CD14-positive monocyte (primary cell): ENCODE results near the gene DHCR7. TPM values are rescaled to one million over a fixed set of nuclear protein-coding genes. Genes with fewer than 3 reads are reported as not detected.

Source experiments
- DNase-seq, 3 donors: peaks; one replicate each; pipeline ENCODE4 v3.0.0-alpha.2; 2011 to 2022
- H2AFZ ChIP-seq: 2 replicates; pipeline ENCODE4 v1.6.0; 2012; ENCODE audit warnings: mild to moderate bottlenecking, low read depth, low read length, inconsistent platforms; ENCODE audit not compliant: insufficient read depth, poor library complexity, severe bottlenecking
- H3K27ac ChIP-seq, 2 donors: 1 replicate in 1 of 2; 2 replicates in 1 of 2; pipeline ENCODE4 v1.5.1; 2012 to 2013; ENCODE audit warnings: low read length in 2 of 2, control low read depth in 1 of 2, inconsistent platforms in 1 of 2, low read depth in 1 of 2, mild to moderate bottlenecking in 1 of 2
- H3K27me3 ChIP-seq, 2 donors: one replicate each; pipeline versions ENCODE4 v1.6.0 to v1.6.1; 2011 to 2013; ENCODE audit warnings: low read length in 2 of 2; ENCODE audit not compliant: control insufficient read depth in 2 of 2, insufficient read depth in 2 of 2
- H3K36me3 ChIP-seq, 2 donors: replicated peaks in 1 of 2; 1 replicate in 1 of 2; 2 replicates in 1 of 2; pipeline versions ENCODE4 v1.5.1 to v1.6.1; 2012 to 2013; ENCODE audit warnings: low read length in 2 of 2, control low read depth in 1 of 2, inconsistent platforms in 1 of 2, mild to moderate bottlenecking in 1 of 2; ENCODE audit not compliant: insufficient read depth in 2 of 2, control insufficient read depth in 1 of 2
- H3K4me1 ChIP-seq, 2 donors: 1 replicate in 1 of 2; 2 replicates in 1 of 2; pipeline versions ENCODE4 v1.5.1 to v1.6.1; 2012 to 2013; ENCODE audit warnings: low read length in 2 of 2, control low read depth in 1 of 2, inconsistent platforms in 1 of 2, mild to moderate bottlenecking in 1 of 2, moderate library complexity in 1 of 2; ENCODE audit not compliant: insufficient read depth in 2 of 2, control insufficient read depth in 1 of 2
- H3K4me2 ChIP-seq: replicated peaks from 2 replicates; pipeline ENCODE3; 2012; ENCODE audit warnings: low read length, moderate library complexity, mild to moderate bottlenecking; ENCODE audit not compliant: poor library complexity, severe bottlenecking; ENCODE audit errors: extremely low read depth
- H3K4me3 ChIP-seq, 3 experiments: fragments of 200-600 bp in 1 of 3; sonication (generic) in 1 of 3; replicated peaks in 1 of 3; 1 replicate in 2 of 3; 2 replicates in 1 of 3; pipeline ENCODE4 v1.5.1; 2011 to 2013; ENCODE audit warnings: low read length in 3 of 3, mild to moderate bottlenecking in 3 of 3, control low read depth in 2 of 3, low read depth in 2 of 3, inconsistent platforms in 1 of 3, moderate library complexity in 1 of 3
- H3K79me2 ChIP-seq: 2 replicates; pipeline ENCODE4 v1.6.0; 2012; ENCODE audit warnings: mild to moderate bottlenecking, control low read depth, inconsistent platforms, low read length, moderate library complexity; ENCODE audit not compliant: insufficient read depth
- H3K9ac ChIP-seq: 2 replicates; pipeline ENCODE4 v1.6.0; 2017; ENCODE audit warnings: low read length, mild to moderate bottlenecking; ENCODE audit not compliant: insufficient read depth, poor library complexity, severe bottlenecking
- H3K9me3 ChIP-seq, 2 donors: replicated peaks in 1 of 2; 1 replicate in 1 of 2; 2 replicates in 1 of 2; pipeline versions ENCODE4 v1.5.1 to v1.6.1; 2012 to 2013; ENCODE audit warnings: low read length in 2 of 2, control low read depth in 1 of 2; ENCODE audit not compliant: control insufficient read depth in 1 of 2, insufficient read depth in 1 of 2
- H4K20me1 ChIP-seq: 2 replicates; pipeline ENCODE4 v1.6.0; 2012; ENCODE audit warnings: mild to moderate bottlenecking, low read length, control low read depth, moderate library complexity; ENCODE audit not compliant: insufficient read depth
- H3K27ac Mint-ChIP-seq, 7 donors: one replicate each; pipeline ENCODE4 v1.8.0; 2020; ENCODE audit warnings: mild to moderate bottlenecking in 7 of 7, mixed read lengths in 7 of 7, moderate library complexity in 6 of 7, inconsistent platforms in 2 of 7
- H3K27me3 Mint-ChIP-seq, 3 donors: one replicate each; pipeline ENCODE4 v1.8.0; 2021 to 2022; ENCODE audit warnings: low read depth in 3 of 3, mild to moderate bottlenecking in 3 of 3, mixed read lengths in 3 of 3, moderate library complexity in 3 of 3, inconsistent platforms in 1 of 3
- H3K36me3 Mint-ChIP-seq, 2 donors: one replicate each; pipeline ENCODE4 v1.8.0; 2020; ENCODE audit warnings: mixed read lengths in 2 of 2, inconsistent platforms in 1 of 2, mild to moderate bottlenecking in 1 of 2
- H3K4me1 Mint-ChIP-seq: one replicate; pipeline ENCODE4 v1.8.0; 2020; ENCODE audit warnings: mild to moderate bottlenecking, mixed read lengths
- H3K4me3 Mint-ChIP-seq, 2 donors: one replicate each; pipeline ENCODE4 v1.8.0; 2020; ENCODE audit warnings: mild to moderate bottlenecking in 2 of 2, mixed read lengths in 2 of 2, moderate library complexity in 1 of 2
- H3K9me3 Mint-ChIP-seq, 7 donors: one replicate each; pipeline ENCODE4 v1.8.0; 2020 to 2022; ENCODE audit warnings: mixed read lengths in 7 of 7, mild to moderate bottlenecking in 6 of 7, moderate library complexity in 6 of 7, inconsistent platforms in 2 of 7
- CTCF ChIP-seq: fragments of 200-600 bp; IDR thresholded peaks from one replicate; pipeline ENCODE4 v1.8.0; 2022; ENCODE audit warnings: antibody characterized with exemption, mild to moderate bottlenecking
- WGBS: methylation state at CpG from one replicate; pipeline ENCODE4 v1.1.5; 2013; ENCODE audit warnings: missing lambda C conversion rate; ENCODE audit not compliant: insufficient coverage; 5-methylcytosine and 5-hydroxymethylcytosine counted together
- intact Hi-C, 2 donors: fragments of 100-400 bp; cut with micrococcal nuclease; formaldehyde crosslinking; loops; one replicate each; pipeline versions ENCODE4 v1.15.0 to v1.15.1; 2023
- polyA plus RNA-seq, 3 donors: library from polyadenylated mRNA; depleted of rRNA in 1 of 3; unstranded in 2 of 3; stranded (reverse) in 1 of 3; fragments of 300-500 nt in 2 of 3; fragments of >200 nt in 1 of 3; fragmentation: Illumina TruSeq in 2 of 3; gene quantifications; 1 replicate in 2 of 3; 2 replicates in 1 of 3; pipeline ENCODE4 v1.2.3, GENCODE V29; 2012 to 2021

The DHCR7 gene
- polyA plus RNA-seq, 3 donors: 2.2 to 3.9 (median 2.2) TPM

- no peak overlapping the region for H3K4me2 ChIP-seq
- H3K27ac ChIP-seq: no peak overlapping the region
- H3K27me3 Mint-ChIP-seq: peaks cover 0 to 3% (median 3%) of the 10 kb centered on the region in 3 donors
- H3K27ac Mint-ChIP-seq: peak overlapping the region in 1 of 7 donors; percentile 48
- H2AFZ ChIP-seq: no peak overlapping the region
- H3K27me3 ChIP-seq: no peaks in the 10 kb centered on the region
- TF ChIP-seq CTCF: no peak
- no peaks in the 10 kb centered on the region for H3K79me2 ChIP-seq
- peaks cover 10% of the 10 kb centered on the region for H3K4me1 Mint-ChIP-seq
- no peak overlapping the region for H3K4me3 Mint-ChIP-seq
- no peak for DNase-seq
- intact Hi-C loops: no loop called here
- 91% methylated on average over 3 of the region's 5 CpGs for WGBS
- no peak overlapping the region for H3K9ac ChIP-seq
- H3K9me3 ChIP-seq: peaks cover 7 to 11% of the 10 kb centered on the region in 2 donors
- no peaks in the 10 kb centered on the region for H3K36me3 ChIP-seq
- no peaks in the 10 kb centered on the region for H4K20me1 ChIP-seq
- H3K4me1 ChIP-seq: peaks cover 12% of the 10 kb centered on the region in 2 donors
- H3K9me3 Mint-ChIP-seq: peaks cover 7 to 19% (median 15%) of the 10 kb centered on the region in 7 donors
- H3K36me3 Mint-ChIP-seq: peaks cover 21 to 23% of the 10 kb centered on the region in 2 donors
- no peak overlapping the region for H3K4me3 ChIP-seq
Measured at GRCh38 chr11:71442880-71443279, 5.3 kb downstream of the DHCR7 start.

GRCh38 chr11:71442123-71442522, 6.1 kb downstream of the DHCR7 start:
- Mint-ChIP-seq H3K36me3 (peaks cover 21 to 23% of the 10 kb centered on the region in 2 donors), H3K4me1 (peaks cover 3% of the 10 kb centered on the region), H3K27me3 (peaks cover 0 to 3% (median 3%) of the 10 kb centered on the region in 3 donors), H3K4me3 (no peak overlapping the region), H3K27ac (peak overlapping the region in 1 of 7 donors; percentile 67), H3K9me3 (peaks cover 7 to 19% (median 15%) of the 10 kb centered on the region in 7 donors)
- H3K36me3 ChIP-seq: no peaks in the 10 kb centered on the region
- H3K9ac ChIP-seq: no peak overlapping the region
- H3K4me2 ChIP-seq: no peak overlapping the region
- H3K27ac ChIP-seq: no peak overlapping the region
- DNase-seq: no peak
- intact Hi-C loops: no loop called here
- no peaks in the 10 kb centered on the region for H4K20me1 ChIP-seq
- H3K27me3 ChIP-seq: no peaks in the 10 kb centered on the region
- no peak overlapping the region for H3K4me3 ChIP-seq
- peaks cover 7 to 11% of the 10 kb centered on the region in 2 donors for H3K9me3 ChIP-seq
- H3K79me2 ChIP-seq: no peaks in the 10 kb centered on the region
- peaks cover 4 to 5% of the 10 kb centered on the region in 2 donors for H3K4me1 ChIP-seq
- TF ChIP-seq CTCF: no peak
- no peak overlapping the region for H2AFZ ChIP-seq
- WGBS: 97% methylated on average over 5 of the region's 8 CpGs
